ENCODE results near the gene TBC1D24.

The TBC1D24 gene

DNA sequence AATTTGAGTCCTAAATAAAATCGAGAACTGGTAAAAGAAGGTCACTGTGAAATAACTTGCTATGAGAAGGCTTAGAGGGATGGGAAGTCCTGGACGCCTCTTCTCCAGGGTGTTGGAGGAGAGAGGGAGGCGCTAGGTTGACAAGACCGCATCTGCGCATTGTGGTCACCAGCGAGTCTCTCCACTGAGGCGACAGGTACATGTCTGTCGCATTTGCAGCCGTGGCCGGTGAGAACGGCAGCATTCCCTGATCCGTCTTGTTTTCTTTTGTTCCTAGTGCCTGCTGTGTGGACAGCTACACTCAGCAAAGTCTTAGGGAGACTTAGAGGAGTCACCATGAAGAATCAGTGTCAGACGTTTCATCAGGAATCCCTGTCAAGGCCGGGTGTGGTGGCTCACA lies 30.8 kb downstream of the TBC1D24 start:
- no peak for DNase-seq
- intact Hi-C loops (cut with DNase I) = loop anchor here (10.0 kb wide), 1 partner anchor 81 kb away; the partner anchor contains the start of gene CCNF

GRCh38 chr16:2507052-2507659 lies 32.2 kb downstream of the TBC1D24 start:
- peak in 7 of 42 donors; percentile 35 to 59 (median 52) for DNase-seq
- intact Hi-C loops (cut with DNase I) = loop anchor here (10.0 kb wide), 1 partner anchor 82 kb away; the partner anchor contains the start of gene CCNF

GRCh38 chr16:2507665-2508064 lies 32.7 kb downstream of the TBC1D24 start:
- DNase-seq = peak in 9 of 42 donors; percentile 42 to 72 (median 54)
- intact Hi-C loops (cut with DNase I) = loop anchor here (10.0 kb wide), 1 partner anchor 83 kb away; the partner anchor contains the start of gene CCNF

GRCh38 chr16:2508722-2509400 lies 33.9 kb downstream of the TBC1D24 start:
- DNase-seq = no peak
- intact Hi-C loops (cut with DNase I) = loop anchor here (10.0 kb wide), 1 partner anchor 84 kb away; the partner anchor contains the start of gene CCNF

GRCh38 chr16:2511128-2511800 lies 36.3 kb downstream of the TBC1D24 start:
- intact Hi-C loops (cut with DNase I) = no loop called here
- peak in 41 of 42 donors; percentile 63 to 90 (median 78) for DNase-seq

GRCh38 chr16:2511996-2512734 lies 37.2 kb downstream of the TBC1D24 start:
- intact Hi-C loops (cut with DNase I) = no loop called here
- DNase-seq = no peak

DNA sequence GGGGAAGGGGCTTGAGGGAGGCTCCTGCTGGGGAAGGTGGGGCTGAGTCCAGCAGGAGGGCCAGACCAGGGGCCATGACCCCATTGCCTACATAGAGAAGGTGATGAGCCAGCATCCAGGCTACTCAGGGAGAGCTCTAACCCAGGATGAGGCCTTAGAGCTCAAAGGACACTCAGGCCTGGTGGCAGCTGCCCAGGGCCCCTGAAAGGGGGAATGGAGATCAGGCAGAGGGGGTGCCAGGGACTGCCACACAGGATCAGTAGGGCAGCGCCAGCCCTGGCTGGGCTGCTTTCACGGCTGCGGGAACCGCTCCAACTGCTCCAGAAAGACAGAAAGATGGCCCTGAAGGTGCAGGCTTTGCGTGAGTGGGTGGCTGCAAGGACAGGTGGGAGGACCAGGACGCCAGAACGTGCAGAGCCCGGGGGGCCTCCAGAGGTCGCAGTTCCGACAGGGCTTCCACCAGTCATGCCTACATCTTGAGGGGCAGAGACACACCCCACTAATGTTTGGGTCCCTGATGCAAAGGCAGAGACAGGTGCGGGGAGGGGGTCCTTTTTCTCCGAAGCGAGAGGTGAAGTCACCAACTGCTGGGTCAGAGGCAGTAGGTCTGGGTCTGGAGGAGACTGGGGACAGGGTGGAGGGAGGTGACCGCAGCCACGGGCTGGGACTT lies 37.9 kb downstream of the TBC1D24 start:
- peak in 1 of 42 donors; percentile 45 for DNase-seq
- intact Hi-C loops (cut with DNase I) = no loop called here

DNA sequence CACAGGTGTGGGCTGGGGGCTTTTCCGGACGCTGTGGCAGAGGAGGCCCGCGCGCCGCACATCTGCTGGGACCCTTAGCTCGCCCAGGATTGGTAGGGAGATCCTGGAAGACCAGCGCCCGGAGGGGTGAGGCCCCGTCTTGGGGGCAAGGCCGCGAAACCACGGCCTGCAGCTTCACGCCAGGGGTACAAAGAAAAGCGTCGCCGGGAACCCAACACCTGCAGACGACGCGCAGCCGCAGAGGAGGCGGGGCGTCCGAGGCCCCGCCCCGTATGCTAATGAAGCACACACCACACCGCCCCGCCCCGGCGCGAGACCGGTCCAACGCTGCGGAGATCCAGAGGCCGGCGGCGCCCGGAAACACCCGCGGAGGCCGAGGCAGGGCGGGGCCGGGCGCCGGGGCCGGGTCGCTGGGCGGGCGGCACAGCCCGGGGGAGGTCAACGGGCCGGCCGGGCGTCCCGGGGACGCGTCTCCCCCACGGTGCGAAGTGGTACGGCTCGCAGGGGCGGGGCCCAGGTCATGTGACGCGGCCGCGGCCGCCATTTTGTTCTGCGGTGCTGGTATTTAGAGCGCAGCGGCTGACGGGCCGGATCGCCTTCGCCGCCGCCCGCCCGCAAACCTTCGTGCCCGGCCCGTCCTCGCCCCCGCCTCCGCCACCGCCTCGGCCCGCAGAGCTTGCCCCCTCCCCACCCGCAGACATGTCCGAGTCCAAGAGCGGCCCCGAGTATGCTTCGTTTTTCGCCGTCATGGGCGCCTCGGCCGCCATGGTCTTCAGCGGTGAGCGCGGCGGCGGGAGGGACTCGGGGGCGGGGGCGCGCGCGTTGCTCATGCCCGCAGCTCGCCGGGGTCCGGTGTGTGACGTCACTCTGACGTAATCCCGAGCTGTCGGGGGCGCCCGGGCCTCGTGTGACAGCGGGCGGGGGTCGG lies 38.7 kb downstream of the TBC1D24 start, which contains the start of gene ATP6V0C:
ATP6V0C (plus strand) TSS at position 548 of the 928 bp plus-strand sequence; CDS start at position 700, 152 bp downstream.
- intact Hi-C loops (cut with DNase I) = no loop called here
- peak; percentile 86 to 96 (median 93) for DNase-seq

DNA sequence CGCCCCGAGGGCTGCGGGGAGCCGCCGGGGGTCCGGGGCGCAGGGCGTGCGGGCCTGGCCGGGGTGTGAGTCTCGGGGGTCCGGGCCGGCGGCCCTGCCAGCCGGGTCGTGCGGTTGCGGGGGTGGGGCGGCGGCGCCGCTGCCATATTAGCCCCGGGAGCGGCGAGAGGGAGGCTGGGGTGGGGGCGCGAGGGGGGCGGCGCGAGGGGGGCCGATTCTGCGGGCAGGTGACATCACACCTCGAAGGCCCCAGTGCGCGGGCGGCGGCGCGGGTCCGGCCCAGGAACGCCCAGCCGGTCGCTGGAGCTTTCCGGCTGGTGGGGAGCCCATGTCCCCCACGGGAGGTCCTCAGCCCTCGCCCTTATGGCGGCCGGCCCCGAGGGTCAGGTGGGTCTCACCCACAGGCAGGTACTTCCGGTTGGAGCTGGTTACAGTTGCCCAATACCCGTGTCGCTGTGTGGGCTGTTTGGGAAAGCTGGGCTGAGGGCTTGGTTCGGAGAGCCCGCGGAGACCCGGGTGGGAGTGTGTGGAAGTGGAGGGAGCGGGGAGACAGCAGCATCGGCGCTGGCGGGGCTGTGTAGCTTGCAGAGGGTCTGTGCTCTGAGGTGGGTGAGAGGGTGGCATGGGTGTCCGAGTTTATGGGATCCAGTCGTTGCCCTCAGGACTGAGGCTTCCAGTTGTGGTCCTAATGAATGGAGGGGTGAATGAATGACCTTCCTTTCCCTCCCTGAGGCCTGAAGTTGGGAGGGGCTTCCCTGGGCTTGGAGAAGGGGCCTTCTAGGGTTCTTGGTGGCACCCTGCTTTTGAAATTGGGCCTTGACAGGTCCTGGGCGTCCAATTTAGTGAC lies 39.6 kb downstream of the TBC1D24 start:
- intact Hi-C loops (cut with DNase I) = no loop called here
- DNase-seq = no peak

DNA sequence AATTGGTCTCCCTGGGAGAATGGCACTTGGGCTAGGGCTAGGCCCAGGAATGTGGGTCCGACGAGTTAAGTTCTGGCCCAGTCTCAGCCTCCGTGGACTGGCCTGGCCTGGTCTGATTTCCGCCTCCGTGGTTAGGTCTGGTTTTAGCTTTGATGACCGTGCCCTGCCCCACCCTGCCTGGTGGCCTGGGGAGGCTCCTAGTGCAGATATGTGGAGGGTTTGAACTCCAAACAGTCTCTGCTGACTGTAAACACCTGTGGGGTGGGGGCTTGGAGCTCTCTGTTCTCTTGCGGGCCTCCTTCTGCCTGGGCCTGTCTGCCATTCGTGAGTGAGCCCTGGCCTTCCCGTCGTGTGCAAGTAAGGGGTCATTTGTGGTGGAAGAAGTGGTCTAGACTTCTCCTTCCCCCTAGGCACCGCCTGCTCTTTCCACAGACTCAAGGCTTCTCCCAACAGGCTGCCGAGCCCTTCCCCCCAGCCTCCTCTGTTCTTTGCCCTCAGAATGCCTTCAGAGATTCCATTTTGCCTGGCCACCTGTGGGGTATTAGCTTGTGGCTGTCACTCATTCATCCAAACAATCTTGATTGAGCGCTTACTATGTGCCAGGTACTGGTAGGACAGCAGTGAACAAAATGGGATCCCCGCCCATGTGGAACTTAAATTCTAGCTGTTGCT lies 40.4 kb downstream of the TBC1D24 start:
- intact Hi-C loops (cut with DNase I) = no loop called here
- DNase-seq = no peak

- peak in 3 of 42 donors; percentile 40 to 53 (median 42) for DNase-seq
- intact Hi-C loops (cut with DNase I) = no loop called here
Measured at GRCh38 chr16:2516391-2517240, 41.7 kb downstream of the TBC1D24 start.

- intact Hi-C loops (cut with DNase I) = no loop called here
- no peak for DNase-seq
Measured at GRCh38 chr16:2517954-2518605, 43.2 kb downstream of the TBC1D24 start.

DNA sequence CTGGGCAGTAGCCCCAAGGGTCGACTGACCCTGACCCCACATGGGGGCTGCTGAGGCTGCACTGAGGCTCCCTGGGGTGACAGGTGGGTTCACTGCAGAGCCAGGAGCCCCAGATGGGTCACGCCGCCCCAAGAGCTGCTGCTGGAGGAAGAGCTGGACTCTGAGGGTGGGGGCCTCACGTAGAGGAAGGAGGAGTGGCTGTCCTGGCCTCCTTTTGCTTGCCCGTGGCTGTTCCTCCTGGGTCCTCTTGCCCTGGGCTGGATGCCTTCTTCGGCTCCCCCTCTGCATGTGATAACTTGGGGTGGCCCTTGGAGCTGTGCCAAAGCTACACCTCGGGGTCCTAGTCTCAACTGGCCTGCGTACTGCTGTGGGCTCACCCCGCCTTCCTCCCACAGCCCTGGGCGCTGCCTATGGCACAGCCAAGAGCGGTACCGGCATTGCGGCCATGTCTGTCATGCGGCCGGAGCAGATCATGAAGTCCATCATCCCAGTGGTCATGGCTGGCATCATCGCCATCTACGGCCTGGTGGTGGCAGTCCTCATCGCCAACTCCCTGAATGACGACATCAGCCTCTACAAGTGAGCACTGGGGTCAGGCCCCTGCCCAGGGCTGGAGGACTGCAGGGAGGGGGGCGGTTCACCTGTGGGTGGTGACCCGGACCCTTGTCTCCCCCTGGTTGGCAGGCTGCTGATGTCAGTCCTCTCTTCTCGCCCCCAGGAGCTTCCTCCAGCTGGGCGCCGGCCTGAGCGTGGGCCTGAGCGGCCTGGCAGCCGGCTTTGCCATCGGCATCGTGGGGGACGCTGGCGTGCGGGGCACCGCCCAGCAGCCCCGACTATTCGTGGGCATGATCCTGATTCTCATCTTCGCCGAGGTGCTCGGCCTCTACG lies 44.1 kb downstream of the TBC1D24 start:
- intact Hi-C loops (cut with DNase I) = no loop called here

GRCh38 chr16:2519711-2520080 lies 44.8 kb downstream of the TBC1D24 start:
- intact Hi-C loops (cut with DNase I) = loop anchor here (10.0 kb wide), 1 partner anchor 145 kb away; no protein-coding TSS in a partner anchor
- DNase-seq = peak in 1 of 42 donors; percentile 43

More for the DNA sequence above, 44.1 kb downstream of the TBC1D24 start:
- DNase-seq = no peak

Measured in head of caudate nucleus (tissue), 42 donors.